ENCODE measurements around the gene NEIL3.

NEIL3 gene

GRCh38 chr4:177351622-177352244 lies 42.1 kb downstream of the NEIL3 start:
- H3K4me3 ChIP-seq (ENCODE audit: low read depth, low read length) = no peak overlapping the region
- TF ChIP-seq CTCF (IDR thresholded peaks at IDR 0.05; ENCODE audit: low read depth, low read length) = no peak
- in situ Hi-C loops (cut with HindIII; ENCODE audit: low sequenced_read_pairs) = no loop called here
- no peak for DNase-seq (ENCODE audit: low read depth, low spot score)

- in situ Hi-C loops (cut with HindIII; ENCODE audit: low sequenced_read_pairs) = no loop called here
- no peak for TF ChIP-seq CTCF (IDR thresholded peaks at IDR 0.05; ENCODE audit: low read depth, low read length)
- H3K4me3 ChIP-seq (ENCODE audit: low read depth, low read length) = no peak overlapping the region
- DNase-seq (ENCODE audit: low read depth, low spot score) = no peak
Observed at GRCh38 chr4:177356206-177356605, 46.5 kb downstream of the NEIL3 start.

GRCh38 chr4:177356921-177357320 lies 47.2 kb downstream of the NEIL3 start:
- TF ChIP-seq CTCF (IDR thresholded peaks at IDR 0.05; ENCODE audit: low read depth, low read length) = no peak
- H3K4me3 ChIP-seq (ENCODE audit: low read depth, low read length) = no peak overlapping the region
- DNase-seq (ENCODE audit: low read depth, low spot score) = no peak
- in situ Hi-C loops (cut with HindIII; ENCODE audit: low sequenced_read_pairs) = no loop called here

GRCh38 chr4:177367336-177367735 lies 57.7 kb downstream of the NEIL3 start:
- in situ Hi-C loops (cut with HindIII; ENCODE audit: low sequenced_read_pairs) = no loop called here
- peak; percentile 33 for TF ChIP-seq CTCF (IDR thresholded peaks at IDR 0.05; ENCODE audit: low read depth, low read length)
- no peak for DNase-seq (ENCODE audit: low read depth, low spot score)
- H3K4me3 ChIP-seq (ENCODE audit: low read depth, low read length) = no peak overlapping the region

GRCh38 chr4:177369372-177369771 lies 59.7 kb downstream of the NEIL3 start:
- DNase-seq (ENCODE audit: low read depth, low spot score) = peak; percentile 66
- TF ChIP-seq CTCF (IDR thresholded peaks at IDR 0.05; ENCODE audit: low read depth, low read length) = no peak
- in situ Hi-C loops (cut with HindIII; ENCODE audit: low sequenced_read_pairs) = no loop called here

GRCh38 chr4:177371461-177371860 lies 61.8 kb downstream of the NEIL3 start:
- H3K4me3 ChIP-seq (ENCODE audit: low read depth, low read length) = no peak overlapping the region
- TF ChIP-seq CTCF (IDR thresholded peaks at IDR 0.05; ENCODE audit: low read depth, low read length) = no peak
- in situ Hi-C loops (cut with HindIII; ENCODE audit: low sequenced_read_pairs) = no loop called here
- DNase-seq (ENCODE audit: low read depth, low spot score) = no peak

More at GRCh38 chr4:177369372-177369771, 59.7 kb downstream of the NEIL3 start:
- no peak overlapping the region for H3K4me3 ChIP-seq (ENCODE audit: low read depth, low read length)

Data from astrocyte of the spinal cord (primary cell).